Measurements from ENCODE around the gene BABAM1. TPM values are rescaled to one million over a fixed set of nuclear protein-coding genes. Genes with fewer than 3 reads are reported as not detected.
A peak's percentile ranks its signal among the peaks of the same experiment; 100 is the strongest.

Gene BABAM1
- total and polyA plus RNA-seq, 9 donors, result 37.4 to 99.1 (median 57.9) TPM

- peak overlapping the region; percentile 44 to 66 for H3K27ac ChIP-seq
- peak overlapping the region; percentile 87 for H3K4me3 ChIP-seq
- 19 to 22% (median 20%) methylated on average over 21 of the region's 21 CpGs for WGBS, 3 donors
- H3K9me3 ChIP-seq, result no peaks in the 10 kb centered on the region
- H3K4me1 ChIP-seq (ENCODE audit: insufficient read depth), result peaks cover 4% of the 10 kb centered on the region
- no peak for TF ChIP-seq POLR2A (IDR thresholded peaks at IDR 0.05)
- TF ChIP-seq EP300 (IDR thresholded peaks at IDR 0.05), result no peak
- no peak for TF ChIP-seq CTCF (IDR thresholded peaks at IDR 0.05)
- intact Hi-C loops (cut with DNase I), result no loop called here
- H3K36me3 ChIP-seq, result no peaks in the 10 kb centered on the region
- peak in 1 of 5 donors; percentile 48 for DNase-seq
- no peaks in the 10 kb centered on the region for H3K27me3 ChIP-seq
Observed at GRCh38 chr19:17246681-17247425, 20.4 kb upstream of the BABAM1 start.

- 62 to 68% (median 63%) methylated on average over 21 of the region's 21 CpGs for WGBS, 3 donors
- H3K27me3 ChIP-seq, result no peaks in the 10 kb centered on the region
- H3K4me1 ChIP-seq (ENCODE audit: insufficient read depth), result peaks cover 4% of the 10 kb centered on the region
- H3K36me3 ChIP-seq, result no peaks in the 10 kb centered on the region
- no peak overlapping the region for H3K4me3 ChIP-seq
- no peak overlapping the region for H3K27ac ChIP-seq
- H3K9me3 ChIP-seq, result no peaks in the 10 kb centered on the region
- intact Hi-C loops (cut with DNase I), result no loop called here
- TF ChIP-seq EP300 (IDR thresholded peaks at IDR 0.05), result no peak
- TF ChIP-seq CTCF (IDR thresholded peaks at IDR 0.05), result no peak
- TF ChIP-seq POLR2A (IDR thresholded peaks at IDR 0.05), result no peak
- DNase-seq, result peak in 2 of 5 donors; percentile 49 to 59
Observed at GRCh38 chr19:17248011-17248776, 19.0 kb upstream of the BABAM1 start.

- no peak overlapping the region for H3K4me3 ChIP-seq
- no peaks in the 10 kb centered on the region for H3K27me3 ChIP-seq
- DNase-seq, result no peak
- intact Hi-C loops (cut with DNase I), result no loop called here
- WGBS, 3 donors, result 83 to 86% (median 86%) methylated on average over 15 of the region's 15 CpGs
- H3K9me3 ChIP-seq, result no peaks in the 10 kb centered on the region
- H3K36me3 ChIP-seq, result no peaks in the 10 kb centered on the region
- H3K4me1 ChIP-seq (ENCODE audit: insufficient read depth), result peaks cover 4% of the 10 kb centered on the region
- no peak overlapping the region for H3K27ac ChIP-seq
- TF ChIP-seq CTCF (IDR thresholded peaks at IDR 0.05) (no peak), POLR2A (IDR thresholded peaks at IDR 0.05) (no peak), EP300 (IDR thresholded peaks at IDR 0.05) (no peak)
Observed at GRCh38 chr19:17249887-17250548, 17.2 kb upstream of the BABAM1 start.

- Histone ChIP-seq H3K9me3 (no peaks in the 10 kb centered on the region), H3K27me3 (no peaks in the 10 kb centered on the region), H3K27ac (no peak overlapping the region), H3K36me3 (no peaks in the 10 kb centered on the region), H3K4me3 (no peak overlapping the region), H3K4me1 (ENCODE audit: insufficient read depth) (no peaks in the 10 kb centered on the region)
- TF ChIP-seq EP300 (IDR thresholded peaks at IDR 0.05), result no peak
- TF ChIP-seq CTCF (IDR thresholded peaks at IDR 0.05), result no peak
- no peak for TF ChIP-seq POLR2A (IDR thresholded peaks at IDR 0.05)
- intact Hi-C loops (cut with DNase I), result no loop called here
- 74 to 83% (median 79%) methylated on average over 10 of the region's 10 CpGs for WGBS, 3 donors
- no peak for DNase-seq
Observed at GRCh38 chr19:17254636-17255035, 12.6 kb upstream of the BABAM1 start.

All from ovary (tissue), 9 donors.